ENCODE measurements around the gene KDM8. TPM values are rescaled to one million over a fixed set of nuclear protein-coding genes. Genes with fewer than 3 reads are reported as not detected.

The KDM8 gene
- total and polyA plus RNA-seq, 9 of the 15 experiments (the other 6 are each of a cell fraction or from before 2014, with no cell fraction given), result 0.61 to 9.1 (median 5.4) TPM

GRCh38 chr16:27268376-27269299, 65.3 kb downstream of the KDM8 start, which contains the start of gene NSMCE1 (continued):
- TF ChIP-seq SMARCC2 (IDR thresholded peaks at IDR 0.05; ENCODE audit: low read depth) (no peak), STAG1 (CRISPR knock-in tag; IDR thresholded peaks at IDR 0.05; ENCODE audit: borderline replicate concordance) (no peak), RBM22 (IDR thresholded peaks at IDR 0.05; ENCODE audit: low read depth, low read length, poor library complexity, severe bottlenecking) (no peak), HES1 (IDR thresholded peaks at IDR 0.05; ENCODE audit: low read depth) (no peak), ZNF655 (CRISPR knock-in tag; IDR thresholded peaks at IDR 0.05) (no peak), NCOR1 (IDR thresholded peaks at IDR 0.05) (0 out of 2 replicates have a peak, but pooled peaks have one; percentile 3), NFIX (CRISPR knock-in tag; IDR thresholded peaks at IDR 0.05; ENCODE audit: low read depth) (no peak), E2F3 (CRISPR knock-in tag; IDR thresholded peaks at IDR 0.05) (0 out of 2 replicates have a peak, but pooled peaks have one; percentile 60), NR0B1 (IDR thresholded peaks at IDR 0.05; ENCODE audit: partially characterized antibody) (no peak), ATF7 (IDR thresholded peaks at IDR 0.05) (peak; percentile 67; the same call in 1 of the 2 replicates), ZNF347 (CRISPR knock-in tag; IDR thresholded peaks at IDR 0.05; ENCODE audit: low read depth) (no peak), HDAC2 (IDR thresholded peaks at IDR 0.05) (no peak), TBP (optimal IDR thresholded peaks at IDR 0.05; ENCODE audit: low read depth, low read length) (peak; percentile 88), NR2C1 (IDR thresholded peaks at IDR 0.05) (no peak), NR2C1 (tag; IDR thresholded peaks at IDR 0.05) (no peak), PURB (CRISPR knock-in tag; IDR thresholded peaks at IDR 0.05; ENCODE audit: low read depth) (no peak), EWSR1 (IDR thresholded peaks at IDR 0.05; ENCODE audit: borderline replicate concordance, low read depth, partially characterized antibody) (no peak), TEAD2 (tag; IDR thresholded peaks at IDR 0.05) (no peak), FOXJ2 (tag; IDR thresholded peaks at IDR 0.05) (no peak), ZNF253 (CRISPR knock-in tag; conservative IDR thresholded peaks at IDR 0.05) (no peak), ETS2 (tag; IDR thresholded peaks at IDR 0.05; ENCODE audit: borderline replicate concordance, poor library complexity, severe bottlenecking) (no peak), CBX5 (IDR thresholded peaks at IDR 0.05; ENCODE audit: borderline replicate concordance, low read depth) (no peak), JUND (IDR thresholded peaks at IDR 0.05; ENCODE audit: borderline replicate concordance, low read depth, low read length) (peak; percentile 11; the same call in 1 of the 2 replicates), JUND (tag; IDR thresholded peaks at IDR 0.05; ENCODE audit: borderline replicate concordance, low read depth, low read length) (no peak), ZNF584 (CRISPR knock-in tag; IDR thresholded peaks at IDR 0.05; ENCODE audit: low read depth) (no peak), ZNF184 (CRISPR knock-in tag; IDR thresholded peaks at IDR 0.05) (no peak), STAT5A (IDR thresholded peaks at IDR 0.05; ENCODE audit: borderline replicate concordance, low read length) (no peak)

Measured in K562 (cell line).